IPS-18c (cell line): Measurements from ENCODE around the gene LCN2.

ENCODE experiments used
- H3K4me3 ChIP-seq: 2 replicates; pipeline ENCODE4 v1.7.0; 2013; ENCODE audit warnings: low read depth, mild to moderate bottlenecking, low read length, moderate library complexity; ENCODE audit not compliant: insufficient read depth
- H3K9me3 ChIP-seq: one replicate; pipeline ENCODE4 v1.6.1; 2013; ENCODE audit warnings: mild to moderate bottlenecking, low read length, moderate library complexity; ENCODE audit not compliant: control insufficient read depth, insufficient read depth

LCN2 gene

DNA sequence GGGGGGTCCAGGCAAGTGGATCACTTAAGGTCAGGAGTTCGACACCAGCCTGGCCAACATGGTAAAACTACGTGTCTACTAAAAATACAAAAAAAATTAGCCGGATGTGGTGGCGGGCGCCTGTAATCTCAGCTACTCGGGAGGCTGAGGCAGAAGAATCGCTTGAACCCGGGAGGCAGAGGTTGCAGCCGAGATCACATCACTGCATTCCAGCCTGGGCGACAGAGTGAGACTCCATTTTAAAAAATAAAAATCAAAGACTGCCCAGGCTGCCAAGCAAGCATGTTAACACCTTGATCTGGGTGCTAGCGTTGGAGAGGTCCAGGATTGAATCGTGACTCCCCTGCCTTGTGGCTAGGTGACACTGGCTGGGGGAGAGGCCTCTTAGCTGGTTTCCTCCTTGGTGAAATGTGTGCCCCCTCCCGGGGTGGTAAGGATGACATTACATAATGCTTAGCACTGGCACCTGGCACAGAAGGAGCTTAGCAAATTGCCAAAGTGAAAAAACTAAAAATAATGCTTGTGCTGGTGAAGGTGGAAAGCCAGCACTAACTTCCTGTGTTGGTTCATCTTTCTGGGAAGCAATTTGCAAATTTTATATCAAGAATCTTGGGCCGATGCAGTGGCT is 44.3 kb downstream of the LCN2 start:
- Histone ChIP-seq H3K4me3 (no peak overlapping the region), H3K9me3 (no peaks in the 10 kb centered on the region)

DNA sequence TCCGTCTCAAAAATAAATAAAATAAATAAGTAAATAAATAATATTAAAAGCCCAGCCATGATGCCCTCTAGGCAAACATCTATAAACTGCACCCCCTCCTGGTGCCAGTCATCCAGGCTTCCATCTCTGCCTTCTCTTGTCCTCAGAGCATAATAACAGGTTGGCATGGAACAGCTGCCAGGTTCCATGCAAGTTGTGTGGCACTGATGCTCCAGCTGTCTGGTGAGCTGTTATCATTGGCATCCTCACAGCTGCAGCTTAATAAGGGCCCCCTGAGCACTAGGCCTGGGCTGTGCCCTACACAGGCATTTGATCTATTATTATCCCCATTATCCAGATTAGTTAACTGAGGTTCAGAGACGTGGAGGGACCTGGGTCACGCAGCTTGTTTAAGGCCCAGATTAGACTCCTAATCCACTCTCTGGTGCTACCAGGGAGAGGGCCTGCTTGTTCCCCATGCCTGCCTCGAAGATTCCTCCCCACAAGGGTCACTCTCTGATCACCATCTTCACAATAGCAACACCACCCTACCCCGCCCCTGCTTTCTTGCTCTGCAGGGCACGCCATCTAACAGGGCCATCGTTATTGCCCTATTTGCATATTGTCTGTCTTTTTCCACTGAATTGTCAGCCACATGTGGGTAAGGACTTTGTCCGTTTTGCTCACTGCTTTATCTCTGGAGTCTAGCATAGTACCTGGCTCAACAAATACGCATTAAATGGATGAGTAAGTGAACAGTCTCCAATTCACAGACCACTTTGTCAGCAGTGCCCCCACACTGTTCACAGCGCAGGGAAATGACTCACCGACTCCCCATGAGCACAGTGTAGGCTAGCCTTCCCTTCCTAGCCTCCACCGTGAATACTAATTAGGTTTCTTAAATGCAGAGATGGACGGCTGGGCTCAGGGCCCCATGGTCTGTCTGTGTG is 52.5 kb downstream of the LCN2 start:
- Histone ChIP-seq H3K9me3 (no peaks in the 10 kb centered on the region), H3K4me3 (no peak overlapping the region)

DNA sequence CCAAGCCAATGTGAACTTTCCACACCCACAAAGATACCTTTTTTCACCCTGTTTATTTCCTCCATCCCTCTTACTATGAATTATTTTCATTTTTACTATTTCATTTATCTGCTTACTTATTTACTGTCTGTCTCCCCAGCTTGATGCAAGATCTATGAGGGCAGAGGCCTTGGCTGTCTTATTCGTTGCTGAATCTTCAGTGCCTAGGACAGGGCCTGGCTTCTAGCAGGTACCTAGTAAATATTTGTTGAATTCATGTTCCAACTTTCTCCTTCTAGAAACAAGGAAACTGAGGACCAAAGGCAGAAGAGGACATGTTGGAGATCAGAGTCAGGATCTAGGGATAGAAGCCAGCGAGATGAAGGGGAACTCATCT is 53.4 kb downstream of the LCN2 start:
- no peaks in the 10 kb centered on the region for H3K9me3 ChIP-seq
- H3K4me3 ChIP-seq: no peak overlapping the region
